ENCODE measurements around the gene PEX6.
"Not testable (repeated sequence)": the region's sequence is repeated elsewhere in the genome, so short reads cannot be mapped to it uniquely, and the experiment has no call there.

The PEX6 gene

DNA sequence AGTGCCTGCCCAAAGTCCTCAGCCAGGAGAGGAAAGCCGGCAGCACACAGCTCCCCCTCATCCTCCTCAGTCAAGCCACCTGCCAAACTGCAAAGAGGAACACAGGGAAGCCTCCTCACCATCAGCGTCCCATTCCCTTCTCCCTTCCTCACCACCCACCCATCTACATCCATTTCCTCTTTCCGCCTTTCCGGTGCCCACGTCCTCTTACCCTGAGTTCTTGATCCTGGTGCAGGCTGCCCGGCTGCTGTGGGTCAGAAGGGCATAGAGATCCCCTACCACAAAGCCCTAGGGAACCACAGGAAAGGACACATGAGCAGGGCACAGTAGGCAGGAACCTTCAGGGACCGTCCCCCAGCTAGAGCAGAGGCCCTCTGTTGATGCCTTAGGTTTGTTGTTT lies 12.4 kb downstream of the PEX6 start:
- DNase-seq (ENCODE audit: low read depth), result no peak

DNA sequence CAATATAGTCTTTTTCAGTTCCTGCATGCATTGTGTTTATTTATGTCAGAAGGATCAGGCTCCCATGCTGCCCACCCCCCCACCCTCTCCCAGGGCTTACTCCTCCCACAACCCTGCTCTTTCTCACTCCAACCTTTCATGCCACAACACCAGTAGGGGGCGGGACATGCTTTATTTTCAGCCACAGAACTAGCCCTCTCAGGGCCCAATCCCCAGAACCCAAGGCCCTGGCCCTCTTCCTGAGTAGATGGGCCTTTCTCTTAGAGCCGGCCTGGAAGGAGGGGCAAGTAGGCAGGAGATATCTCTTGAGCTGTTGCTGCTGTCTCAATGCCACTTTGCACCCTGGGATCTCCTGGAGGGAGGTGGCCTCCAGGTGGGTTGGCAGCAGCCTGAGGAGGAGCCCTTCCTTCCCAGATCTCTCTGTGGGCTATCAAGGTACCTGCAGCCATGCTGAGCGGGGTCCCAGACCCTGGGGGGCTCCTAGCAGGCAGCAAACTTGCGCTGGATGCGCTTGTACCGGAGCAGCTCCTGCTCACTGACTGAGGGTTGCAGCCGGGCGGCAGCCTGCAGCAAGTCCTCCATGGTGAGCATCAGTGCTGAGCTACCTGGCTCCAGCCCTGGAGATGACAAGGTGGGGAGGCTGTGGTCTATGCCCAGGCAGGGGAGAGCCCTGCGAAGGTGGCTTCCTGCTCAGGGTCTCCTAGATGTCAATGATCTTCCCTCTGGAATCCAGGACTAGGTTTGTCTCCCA lies 15.0 kb downstream of the PEX6 start:
- no peak for DNase-seq (ENCODE audit: low read depth)

- no peak for DNase-seq (ENCODE audit: low read depth)
These were observed 15.7 kb downstream of the PEX6 start for GRCh38 chr6:42963179-42963854.

- no peak for DNase-seq (ENCODE audit: low read depth)
These were observed 16.3 kb downstream of the PEX6 start for GRCh38 chr6:42962502-42963178.

- no peak for DNase-seq (ENCODE audit: low read depth)
These were observed 16.9 kb downstream of the PEX6 start for GRCh38 chr6:42962096-42962495.

DNA sequence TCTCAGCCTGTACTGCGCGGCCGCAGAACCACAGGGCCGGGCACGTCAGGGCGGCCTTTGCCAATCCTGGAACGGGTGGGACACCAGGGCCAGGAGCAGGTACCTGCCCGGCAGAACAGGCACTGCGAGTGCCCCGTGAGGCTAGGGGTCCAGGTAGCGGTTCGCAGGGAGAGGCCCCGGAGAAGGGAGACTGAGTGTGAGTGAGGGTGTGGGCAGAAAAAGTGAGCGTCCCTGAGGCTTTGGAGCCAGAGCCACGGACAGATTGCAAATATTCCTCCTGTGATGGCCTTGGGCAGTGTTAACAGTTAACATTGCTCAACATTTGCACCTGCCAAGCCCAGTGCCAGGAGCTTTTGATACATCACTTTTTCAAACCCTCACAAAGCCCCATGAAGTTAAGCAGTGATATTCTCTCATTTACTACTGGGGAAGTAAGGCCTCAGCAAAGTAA lies 17.9 kb downstream of the PEX6 start:
- DNase-seq (ENCODE audit: low read depth), result no peak

- DNase-seq (ENCODE audit: low read depth), result no peak
These were observed 18.6 kb downstream of the PEX6 start, which contains the start of gene GNMT for GRCh38 chr6:42960243-42961019. Gene GNMT (plus strand): TSS chr6:42960754. CDS start chr6:42960768, 14 bp downstream.

DNA sequence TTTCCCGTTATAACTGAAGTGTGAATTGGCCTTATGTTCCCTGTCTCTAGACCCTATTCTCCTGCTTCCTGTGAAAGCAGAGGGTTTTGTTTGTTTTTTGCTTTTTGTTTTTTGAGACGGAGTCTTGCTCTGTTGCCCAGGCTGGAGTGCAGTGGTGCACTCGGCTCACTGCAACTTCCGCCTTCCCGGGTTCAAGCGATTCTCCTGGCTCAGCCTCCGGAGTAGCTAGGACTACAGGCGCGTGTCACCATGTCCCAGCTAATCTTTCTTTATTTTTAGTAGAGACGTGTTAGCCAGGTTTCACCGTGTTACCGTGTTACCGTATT lies 19.1 kb downstream of the PEX6 start:
- DNase-seq (ENCODE audit: low read depth), result no peak

DNA sequence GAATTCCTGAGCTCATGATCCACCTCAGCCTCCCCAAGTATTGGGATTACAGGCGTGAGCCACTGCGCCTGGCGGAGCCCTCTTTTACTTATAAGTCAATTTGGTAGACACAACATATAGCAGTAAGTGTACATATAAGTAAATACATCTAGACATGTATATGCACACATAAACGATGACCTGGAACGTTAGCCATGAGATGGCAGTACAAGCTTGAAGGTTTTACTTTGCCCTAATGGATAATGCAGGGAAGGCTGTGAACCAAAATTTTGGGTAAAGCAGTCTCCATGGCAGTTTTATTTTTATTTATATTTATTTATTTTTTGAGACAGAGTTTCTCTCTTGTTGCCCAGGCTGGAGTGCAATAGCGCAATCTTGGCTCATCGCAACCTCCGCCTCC lies 20.9 kb downstream of the PEX6 start:
- no peak for DNase-seq (ENCODE audit: low read depth)

DNA sequence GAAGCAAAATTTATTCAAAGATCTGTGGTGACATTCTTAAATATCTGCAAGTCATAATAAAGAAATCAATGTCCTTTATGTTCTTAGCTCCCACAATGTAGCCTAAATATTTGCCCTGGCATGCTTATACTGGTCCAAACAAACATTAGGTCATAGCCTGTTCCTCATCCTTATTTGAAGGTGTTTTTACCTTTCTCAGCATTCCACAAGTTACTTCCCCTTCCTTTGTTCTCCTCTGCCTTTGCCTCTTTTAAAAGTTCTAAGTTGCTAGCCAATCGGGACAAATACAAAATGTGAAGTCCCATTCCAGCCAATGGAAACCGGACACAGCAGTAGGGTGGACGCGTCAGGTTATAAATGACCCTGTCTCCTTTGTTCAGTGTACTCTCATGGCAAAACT lies 24.6 kb downstream of the PEX6 start:
- not testable (repeated sequence) for DNase-seq (ENCODE audit: low read depth)

- DNase-seq (ENCODE audit: low read depth), result no peak
These were observed 26.6 kb downstream of the PEX6 start for GRCh38 chr6:42952389-42952788.

- DNase-seq (ENCODE audit: low read depth), result no peak
These were observed 31.0 kb downstream of the PEX6 start for GRCh38 chr6:42947950-42948349.

DNA sequence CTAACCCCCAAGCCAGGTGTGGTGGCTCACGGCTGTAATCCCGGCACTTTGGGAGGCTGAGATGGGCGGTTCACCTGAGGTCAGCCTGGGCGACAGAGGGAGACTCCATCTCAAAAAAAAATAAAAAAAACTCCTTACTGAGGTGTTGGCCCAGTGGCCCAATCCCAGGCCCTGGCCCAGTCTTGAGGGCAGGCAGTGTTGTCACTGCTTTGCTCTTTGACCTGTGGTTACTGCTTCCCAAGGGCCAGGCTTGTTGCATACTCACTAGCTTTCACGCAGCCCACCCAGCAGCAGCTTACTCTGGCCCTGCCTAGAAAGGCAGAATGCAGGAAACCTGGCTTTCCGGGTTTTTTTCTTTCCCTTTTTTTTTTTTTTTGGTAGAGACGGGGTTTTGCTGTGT lies 36.5 kb downstream of the PEX6 start:
- no peak for DNase-seq (ENCODE audit: low read depth)

DNA sequence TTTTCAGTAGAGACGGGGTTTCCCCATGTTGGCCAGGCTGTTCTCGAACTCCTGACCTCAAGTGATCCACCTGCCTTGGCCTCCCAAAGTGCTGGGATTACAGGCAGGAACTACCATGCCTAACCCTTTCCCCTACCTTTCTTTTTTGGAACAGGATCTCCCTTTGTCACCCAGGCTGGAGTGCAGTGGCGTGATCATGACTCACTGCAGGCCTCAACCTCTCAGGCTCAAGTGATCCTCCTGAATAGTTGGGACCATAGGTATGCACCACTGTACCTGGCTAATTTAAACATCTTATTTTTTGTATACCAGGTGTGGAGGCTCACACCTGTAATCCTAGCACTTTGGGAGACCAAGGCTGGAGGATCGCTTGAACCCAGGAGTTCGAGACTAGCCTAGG lies 37.6 kb downstream of the PEX6 start:
- not testable (repeated sequence) for DNase-seq (ENCODE audit: low read depth)

- DNase-seq (ENCODE audit: low read depth), result no peak
These were observed 38.4 kb downstream of the PEX6 start for GRCh38 chr6:42940493-42941045.

GRCh38 chr6:42939810-42940167 lies 39.2 kb downstream of the PEX6 start:
- DNase-seq (ENCODE audit: low read depth), result no peak

DNA sequence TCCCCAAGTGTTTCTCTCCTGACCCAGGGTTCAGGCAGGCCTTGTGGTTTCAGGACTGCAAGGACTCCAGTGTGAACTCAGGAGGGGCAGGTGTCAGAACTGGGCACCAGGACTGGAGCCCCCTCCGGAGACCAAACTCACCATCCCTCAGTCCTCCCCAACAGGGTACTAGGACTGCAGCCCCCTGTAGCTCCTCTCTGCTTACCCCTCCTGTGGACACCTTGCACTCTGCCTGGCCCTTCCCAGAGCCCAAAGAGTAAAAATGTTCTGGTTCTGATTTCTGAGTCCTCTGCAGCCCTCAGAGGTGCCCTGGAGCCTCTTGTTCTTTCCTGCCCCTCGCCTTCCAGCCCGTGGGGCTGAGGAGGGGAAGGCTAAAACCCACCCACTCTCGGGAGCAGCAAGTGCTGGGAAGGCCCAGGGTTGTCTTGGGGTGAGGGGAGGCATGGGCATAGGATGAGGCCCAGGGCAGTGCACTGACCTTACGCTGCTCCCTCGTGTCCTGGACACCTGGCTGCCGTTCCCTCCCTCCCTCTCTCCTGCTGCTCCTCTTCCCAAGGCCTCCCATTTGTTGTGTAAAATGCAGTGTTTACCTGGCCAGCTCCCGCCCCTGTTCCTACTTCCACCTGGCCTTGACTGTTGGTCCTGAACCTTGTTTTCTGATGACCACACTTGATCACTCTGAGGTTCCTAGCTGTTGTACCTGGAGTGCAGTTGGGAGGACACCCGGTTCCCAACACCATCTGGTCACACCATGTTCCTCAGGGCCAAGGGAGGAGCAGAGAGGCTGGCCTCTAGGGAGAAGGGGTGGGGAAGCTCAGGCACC lies 39.8 kb downstream of the PEX6 start:
- DNase-seq (ENCODE audit: low read depth), result no peak

GRCh38 chr6:42938428-42938796 lies 40.6 kb downstream of the PEX6 start:
- DNase-seq (ENCODE audit: low read depth), result no peak

DNA sequence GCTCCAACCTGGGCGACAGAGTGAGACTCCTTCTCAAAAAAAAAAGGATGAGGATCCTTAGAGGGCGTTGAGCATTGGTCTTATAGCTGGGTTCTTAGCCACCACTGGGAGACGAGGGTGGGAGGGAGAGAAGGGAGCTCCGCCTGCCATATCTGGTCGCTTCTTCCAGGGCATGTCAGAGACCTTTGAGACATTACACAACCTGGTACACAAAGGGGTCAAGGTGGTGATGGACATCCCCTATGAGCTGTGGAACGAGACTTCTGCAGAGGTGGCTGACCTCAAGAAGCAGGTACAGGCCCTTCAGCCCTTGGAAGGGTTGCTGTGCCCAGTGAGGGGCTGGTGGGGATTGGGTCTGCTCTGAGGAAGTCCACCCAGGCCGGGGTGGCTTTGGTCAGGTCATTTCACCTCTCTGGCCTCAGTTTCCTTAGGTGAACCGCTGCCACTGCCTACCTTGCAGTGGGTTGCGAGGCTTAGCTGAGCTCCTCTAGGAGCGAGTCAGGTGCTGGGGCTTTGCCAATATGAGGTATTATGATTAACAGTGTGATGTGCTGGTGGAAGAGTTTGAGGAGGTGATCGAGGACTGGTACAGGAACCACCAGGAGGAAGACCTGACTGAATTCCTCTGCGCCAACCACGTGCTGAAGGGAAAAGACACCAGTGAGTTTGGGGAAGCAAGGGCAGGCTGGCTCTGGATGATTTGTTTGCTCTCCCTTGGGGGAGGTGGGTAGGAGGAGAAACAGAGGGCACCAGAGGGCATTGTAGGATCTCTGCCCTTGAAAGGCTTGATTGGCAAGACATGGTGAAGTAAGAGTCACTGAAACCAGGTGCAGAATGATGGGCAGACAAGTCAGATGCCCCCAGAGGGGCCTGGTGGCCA lies 41.2 kb downstream of the PEX6 start:
- no peak for DNase-seq (ENCODE audit: low read depth)

DNA sequence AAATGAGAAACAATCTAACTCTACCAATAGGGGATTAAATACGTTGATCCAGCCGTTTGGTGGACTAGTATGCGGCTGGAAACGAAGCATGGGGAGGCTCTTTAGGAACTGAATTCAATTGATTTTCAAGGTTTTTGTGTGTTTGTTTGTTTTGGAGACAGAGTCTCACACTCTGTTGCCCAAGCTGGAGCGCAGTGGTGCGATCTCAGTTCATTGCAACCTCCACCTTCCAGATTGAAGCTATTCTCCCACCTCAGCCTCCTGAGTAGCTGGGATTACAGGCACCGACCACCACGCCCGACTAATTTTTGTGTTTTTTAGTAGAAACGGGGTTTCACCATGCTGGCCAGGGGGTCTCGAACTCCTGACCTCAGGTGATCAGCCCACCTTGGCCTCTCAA lies 42.6 kb downstream of the PEX6 start:
- DNase-seq (ENCODE audit: low read depth), result no peak

Data from stimulated activated CD8-positive, alpha-beta memory T cell treated with anti-CD3 and anti-CD28 coated beads, Interleukin-12 subunit alpha, Interleukin-12 subunit beta, amount 100 ng/mL, for 4 hours (primary cell).